Activated CD8-positive, alpha-beta memory T cell treated with anti-CD3 and anti-CD28 coated beads, Interleukin-2, amount 50 U/mL, for 24 hours (primary cell): ENCODE data around the gene RCCD1.
"Not testable (repeated sequence)": the region's sequence is repeated elsewhere in the genome, so short reads cannot be mapped to it uniquely, and the experiment has no call there.

ENCODE experiments used
- DNase-seq: peaks from one replicate; pipeline ENCODE4 v3.0.0-alpha.2; 2020; ENCODE audit errors: extremely low read depth

The RCCD1 gene

GRCh38 chr15:90918034-90918788, 36.5 kb upstream of the RCCD1 start:
- no peak for DNase-seq

- no peak for DNase-seq
Measured at GRCh38 chr15:90918835-90919234, 35.8 kb upstream of the RCCD1 start.

GRCh38 chr15:90921887-90922286, 32.8 kb upstream of the RCCD1 start:
- no peak for DNase-seq

- DNase-seq = not testable (repeated sequence)
Measured at GRCh38 chr15:90922712-90923322, 31.9 kb upstream of the RCCD1 start.

- DNase-seq = no peak
Measured at GRCh38 chr15:90924375-90924774, 30.3 kb upstream of the RCCD1 start.

GRCh38 chr15:90926766-90927165, 27.9 kb upstream of the RCCD1 start:
- DNase-seq = not testable (repeated sequence)

- not testable (repeated sequence) for DNase-seq
Measured at GRCh38 chr15:90928106-90928505, 26.6 kb upstream of the RCCD1 start.

- DNase-seq = no peak
Measured at GRCh38 chr15:90929246-90930019, 25.3 kb upstream of the RCCD1 start.

- no peak for DNase-seq
Measured at GRCh38 chr15:90930861-90931574, 23.7 kb upstream of the RCCD1 start.

GRCh38 chr15:90931575-90931827, 23.2 kb upstream of the RCCD1 start:
- no peak for DNase-seq

GRCh38 chr15:90931828-90932659, 22.6 kb upstream of the RCCD1 start, which contains the start of gene HDDC3:
TSS of gene HDDC3 (minus strand) at chr15:90932549. CDS start at chr15:90932540, 9 bp downstream.
- peak; percentile 71 for DNase-seq

- DNase-seq = no peak
Measured at GRCh38 chr15:90932660-90932991, 22.1 kb upstream of the RCCD1 start.

- DNase-seq = no peak
Measured at GRCh38 chr15:90933301-90933700, 21.4 kb upstream of the RCCD1 start.

GRCh38 chr15:90934256-90934948, 20.3 kb upstream of the RCCD1 start:
- DNase-seq = peak; percentile 60

GRCh38 chr15:90934949-90935751, 19.5 kb upstream of the RCCD1 start, which contains the start of gene UNC45A:
TSS of gene UNC45A (plus strand) at chr15:90935285. CDS start at chr15:90935325, 40 bp downstream.
- DNase-seq = peak; percentile 86

- no peak for DNase-seq
Measured at GRCh38 chr15:90936823-90937222, 17.9 kb upstream of the RCCD1 start.

GRCh38 chr15:90938261-90938660, 16.4 kb upstream of the RCCD1 start:
- DNase-seq = no peak

GRCh38 chr15:90939756-90940155, 14.9 kb upstream of the RCCD1 start:
- DNase-seq = no peak

- DNase-seq = no peak
Measured at GRCh38 chr15:90941038-90941437, 13.6 kb upstream of the RCCD1 start.
